Islet of Langerhans (tissue), 1 donor: ENCODE results near the gene CCDC89.
A peak's percentile ranks its signal among the peaks of the same experiment; 100 is the strongest.

Source experiments
- FAIRE-seq: peaks from one replicate; lab custom pipeline; 2011; peaks lifted over from hg19 to GRCh38; lab: Jason Lieb, UNC

CCDC89 gene

GRCh38 chr11:85685820-85686459 is at the start of gene CCDC89:
Gene CCDC89, minus strand, starts transcription at chr11:85686195. Its CDS starts 65 bp downstream, at chr11:85686130.
- no peak for FAIRE-seq

- no peak for FAIRE-seq
Observed at GRCh38 chr11:85732965-85733364, 47.0 kb upstream of the CCDC89 start.

- FAIRE-seq, result no peak
Observed at GRCh38 chr11:85726381-85726780, 40.4 kb upstream of the CCDC89 start.

GRCh38 chr11:85725510-85726258 is 39.7 kb upstream of the CCDC89 start:
- no peak for FAIRE-seq

GRCh38 chr11:85724748-85725465 is 38.9 kb upstream of the CCDC89 start:
- no peak for FAIRE-seq

DNA sequence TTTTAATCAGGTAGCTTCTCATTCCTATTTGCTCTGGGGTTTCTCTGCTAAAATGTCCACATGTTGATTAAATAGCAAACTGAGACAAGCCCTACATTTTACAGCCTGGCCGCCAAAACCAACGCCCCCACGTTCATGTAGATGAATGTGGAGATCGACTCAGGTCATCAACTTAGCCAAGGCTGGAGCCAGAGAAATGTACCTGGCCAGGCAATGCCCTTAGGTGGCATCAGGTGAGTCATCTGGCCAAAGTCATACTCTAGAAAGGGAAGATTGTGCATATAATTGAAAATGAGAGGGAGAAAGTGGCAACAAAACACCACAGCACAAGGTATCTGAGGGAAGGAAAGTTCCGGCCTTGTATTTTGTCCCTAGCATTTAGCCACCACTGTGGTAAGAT is 37.1 kb upstream of the CCDC89 start:
- FAIRE-seq, result no peak

GRCh38 chr11:85721191-85721590 is 35.2 kb upstream of the CCDC89 start:
- FAIRE-seq, result no peak

DNA sequence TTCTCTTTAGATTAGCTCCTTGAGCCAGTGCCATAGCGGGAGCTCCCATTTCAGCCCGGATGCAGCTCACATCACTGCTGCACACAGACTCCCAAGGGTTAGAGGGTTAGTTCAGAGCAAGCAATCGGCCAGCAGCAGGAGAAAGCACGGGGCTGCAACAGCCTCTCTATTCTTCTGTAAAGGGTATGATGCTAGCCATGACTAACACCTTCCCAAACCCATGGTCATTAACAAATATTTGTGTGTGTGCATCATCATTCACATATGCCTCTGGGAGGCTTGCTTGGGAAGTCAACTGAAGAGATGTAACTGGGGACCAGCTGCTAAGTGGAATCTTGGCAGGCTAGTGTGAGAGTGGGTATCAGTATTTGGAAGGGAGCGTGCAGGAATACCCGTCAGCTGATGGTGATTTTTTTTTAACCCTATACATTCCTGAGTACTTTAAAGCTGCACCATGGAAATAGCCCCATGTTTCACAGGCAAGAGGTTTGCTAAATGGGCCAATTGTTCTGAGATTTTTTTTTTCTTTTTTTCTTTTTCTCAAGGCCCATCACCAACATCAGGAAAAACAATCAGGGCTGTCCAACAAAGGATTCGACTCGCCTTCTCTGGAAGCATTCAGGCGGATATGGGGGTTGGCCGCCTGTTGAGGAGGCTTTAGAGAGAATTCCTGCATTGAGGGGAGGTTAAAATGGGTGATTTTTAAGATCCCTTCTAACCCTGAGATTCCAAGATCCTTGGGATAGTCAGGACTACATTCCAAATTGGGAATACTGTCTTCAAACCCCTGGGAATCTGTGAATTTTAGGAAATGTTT is 33.2 kb upstream of the CCDC89 start:
- peak; percentile 79 for FAIRE-seq

- no peak for FAIRE-seq
Observed at GRCh38 chr11:85718126-85718943, 32.3 kb upstream of the CCDC89 start.

- no peak for FAIRE-seq
Observed at GRCh38 chr11:85717429-85717828, 31.4 kb upstream of the CCDC89 start.

GRCh38 chr11:85712953-85713352 is 27.0 kb upstream of the CCDC89 start:
- no peak for FAIRE-seq

GRCh38 chr11:85710917-85711316 is 24.9 kb upstream of the CCDC89 start:
- no peak for FAIRE-seq

- no peak for FAIRE-seq
Observed at GRCh38 chr11:85709941-85710702, 24.1 kb upstream of the CCDC89 start.

DNA sequence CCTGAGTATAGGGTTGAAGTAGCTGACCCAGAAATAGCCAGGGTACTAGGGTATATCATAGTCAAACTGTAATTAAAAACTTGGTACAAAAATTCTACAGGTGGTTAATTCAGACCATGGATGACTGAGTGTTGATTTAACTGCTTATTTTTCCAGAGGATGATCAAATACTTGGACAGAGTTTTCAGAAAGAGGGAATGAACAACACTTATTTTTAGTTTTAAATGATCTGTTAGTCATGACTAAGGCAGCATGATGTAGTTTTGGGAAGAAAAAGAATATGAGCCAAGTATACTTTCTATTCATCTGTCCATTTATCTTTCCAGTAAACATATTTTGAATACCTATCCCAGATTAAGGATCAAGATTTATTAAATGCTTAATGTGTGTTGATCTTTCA is 19.8 kb upstream of the CCDC89 start:
- FAIRE-seq, result no peak

DNA sequence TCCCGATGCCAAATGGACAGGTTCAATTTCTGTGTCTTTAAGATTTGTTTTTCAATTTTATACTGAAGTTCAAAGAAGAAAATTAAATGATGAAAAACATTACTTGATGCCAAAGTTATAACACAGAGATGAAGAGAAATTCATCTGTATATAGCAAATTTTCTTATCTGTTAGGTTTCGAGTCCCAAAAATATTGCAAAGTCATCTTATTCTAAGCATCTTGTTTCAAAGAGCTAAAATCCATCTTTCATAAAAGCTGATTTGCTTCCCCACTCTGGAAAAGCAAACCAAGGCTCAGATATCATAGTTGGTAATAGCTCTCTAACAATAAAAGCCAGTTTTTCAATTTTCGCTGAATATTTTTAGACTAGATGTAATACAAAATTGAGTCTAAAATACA is 19.0 kb upstream of the CCDC89 start:
- FAIRE-seq, result no peak

GRCh38 chr11:85699957-85700741 is 14.2 kb upstream of the CCDC89 start:
- no peak for FAIRE-seq

- no peak for FAIRE-seq
Observed at GRCh38 chr11:85698195-85698594, 12.2 kb upstream of the CCDC89 start.

GRCh38 chr11:85697747-85698146 is 11.8 kb upstream of the CCDC89 start:
- no peak for FAIRE-seq

DNA sequence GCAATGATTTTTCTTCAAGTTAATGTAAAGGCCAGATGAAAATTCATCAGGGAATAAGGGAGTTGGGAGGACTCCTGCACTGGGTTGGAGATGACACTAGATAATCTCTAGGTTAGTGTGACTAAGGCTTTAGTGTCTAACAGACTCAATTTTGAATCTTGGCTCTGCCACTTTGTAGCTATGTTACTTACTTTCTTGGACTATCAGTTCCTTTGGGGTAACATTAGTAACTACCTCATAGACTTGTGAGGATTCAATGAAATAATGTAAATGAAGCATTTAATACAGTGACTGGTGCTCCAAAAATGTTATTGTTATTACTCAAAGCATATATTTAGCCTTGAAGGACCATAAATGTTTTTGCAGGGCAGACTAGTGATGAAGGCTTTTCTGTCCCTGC is 9.6 kb upstream of the CCDC89 start:
- FAIRE-seq, result no peak

GRCh38 chr11:85694385-85694980 is 8.5 kb upstream of the CCDC89 start:
- FAIRE-seq, result peak; percentile 86
